ENCODE measurements around the gene MAP4. TPM values are rescaled to one million over a fixed set of nuclear protein-coding genes. Genes with fewer than 3 reads are reported as not detected.

MAP4 gene
- total RNA-seq, 1 experiment from 2014 or later: 140 TPM

DNA sequence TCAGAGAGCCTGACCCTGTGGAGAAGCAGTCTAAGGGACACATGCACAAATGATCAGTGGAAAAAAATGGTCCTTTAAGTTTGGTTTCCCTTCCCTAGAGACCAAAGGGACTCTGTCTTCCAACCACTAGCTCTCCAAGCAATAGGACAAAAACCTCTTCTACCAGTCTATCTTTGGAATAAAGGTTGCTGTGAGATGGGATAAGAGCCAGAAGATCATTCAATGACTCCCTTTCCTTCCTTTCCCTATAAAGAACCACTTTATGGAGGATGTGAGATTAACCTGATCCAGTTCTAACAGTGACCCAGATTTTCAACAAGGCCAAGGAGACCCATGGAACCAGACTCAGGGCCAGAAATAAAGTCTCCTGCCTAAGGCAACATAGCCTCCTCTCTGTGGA is 138.5 kb downstream of the MAP4 start:
- Histone ChIP-seq H4K8ac (replicated peaks; ENCODE audit: insufficient read length, low read depth, low read length) (no peak overlapping the region), H3K4me1 (ENCODE audit: insufficient read depth, low read length) (no peaks in the 10 kb centered on the region), H3K27ac (ENCODE audit: insufficient read length, low read depth, low read length) (no peak overlapping the region), H3K14ac (ENCODE audit: insufficient read depth, low read length) (no peak overlapping the region), H2BK15ac (ENCODE audit: low read depth, low read length) (no peak overlapping the region), H3K4me2 (ENCODE audit: insufficient read depth, insufficient read length, low read length) (no peak overlapping the region), H3T11ph (ENCODE audit: low read length) (no peak overlapping the region), H2BK12ac (ENCODE audit: insufficient read length, low read depth, low read length) (no peak overlapping the region), H4K5ac (ENCODE audit: insufficient read length, low read depth, low read length) (no peak overlapping the region), H2BK5ac (ENCODE audit: insufficient read length, low read length) (no peak overlapping the region), H3K23me2 (ENCODE audit: insufficient read length, low read depth, low read length, poor library complexity, severe bottlenecking) (no peaks in the 10 kb centered on the region), H4K20me1 (ENCODE audit: control insufficient read depth, insufficient read depth, insufficient read length) (no peaks in the 10 kb centered on the region), H3K9ac (ENCODE audit: extremely low read depth, insufficient read length, low read length) (no peak overlapping the region), H3K56ac (ENCODE audit: insufficient read length, low read depth, low read length) (no peak overlapping the region), H3K27me3 (ENCODE audit: insufficient read depth, low read length) (no peaks in the 10 kb centered on the region), H2AK5ac (ENCODE audit: insufficient read length, low read length) (no peak overlapping the region), H3K79me2 (ENCODE audit: insufficient read depth, low read length) (no peaks in the 10 kb centered on the region), H3K4ac (ENCODE audit: low read depth, low read length) (no peak overlapping the region), H3K23ac (ENCODE audit: insufficient read length, low read depth, low read length) (no peak overlapping the region), H3K79me1 (ENCODE audit: insufficient read depth, low read depth, low read length, poor library complexity, severe bottlenecking) (no peaks in the 10 kb centered on the region), H4K91ac (ENCODE audit: insufficient read length, low read depth, low read length) (no peak overlapping the region), H2AFZ (ENCODE audit: low read length) (no peak overlapping the region), H3K18ac (ENCODE audit: insufficient read length, low read depth, low read length) (no peak overlapping the region), H3K9me3 (ENCODE audit: control insufficient read depth, low read depth, low read length) (no peaks in the 10 kb centered on the region), H2BK20ac (ENCODE audit: low read depth, low read length, poor library complexity, severe bottlenecking) (no peak overlapping the region), H2BK120ac (ENCODE audit: low read depth, low read length, poor library complexity, severe bottlenecking) (no peak overlapping the region)
- TF ChIP-seq, protein P1, sequence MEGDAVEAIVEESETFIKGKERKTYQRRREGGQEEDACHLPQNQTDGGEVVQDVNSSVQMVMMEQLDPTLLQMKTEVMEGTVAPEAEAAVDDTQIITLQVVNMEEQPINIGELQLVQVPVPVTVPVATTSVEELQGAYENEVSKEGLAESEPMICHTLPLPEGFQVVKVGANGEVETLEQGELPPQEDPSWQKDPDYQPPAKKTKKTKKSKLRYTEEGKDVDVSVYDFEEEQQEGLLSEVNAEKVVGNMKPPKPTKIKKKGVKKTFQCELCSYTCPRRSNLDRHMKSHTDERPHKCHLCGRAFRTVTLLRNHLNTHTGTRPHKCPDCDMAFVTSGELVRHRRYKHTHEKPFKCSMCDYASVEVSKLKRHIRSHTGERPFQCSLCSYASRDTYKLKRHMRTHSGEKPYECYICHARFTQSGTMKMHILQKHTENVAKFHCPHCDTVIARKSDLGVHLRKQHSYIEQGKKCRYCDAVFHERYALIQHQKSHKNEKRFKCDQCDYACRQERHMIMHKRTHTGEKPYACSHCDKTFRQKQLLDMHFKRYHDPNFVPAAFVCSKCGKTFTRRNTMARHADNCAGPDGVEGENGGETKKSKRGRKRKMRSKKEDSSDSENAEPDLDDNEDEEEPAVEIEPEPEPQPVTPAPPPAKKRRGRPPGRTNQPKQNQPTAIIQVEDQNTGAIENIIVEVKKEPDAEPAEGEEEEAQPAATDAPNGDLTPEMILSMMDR (conservative IDR thresholded peaks at IDR 0.05): no peak
- Mint-ChIP-seq H3K27me3 (ENCODE audit: low read depth) (no peaks in the 10 kb centered on the region), H3K36me3 (ENCODE audit: insufficient read depth in 1 of 3, low read depth in 3 of 3) (peaks cover 8 to 31% (median 19%) of the 10 kb centered on the region in 3 experiments), H3K4me1 (peaks cover 11 to 14% of the 10 kb centered on the region in 2 experiments), H3K27ac (peak overlapping the region in 2 of 3 experiments; percentile 14 to 15; a peak in 3 of 7 replicates), H3K4me3 (no peak overlapping the region), H3K9me3 (no peaks in the 10 kb centered on the region)
- no peak for DNase-seq

Measured in H9 (cell line).